IMR-90 (cell line): Measurements from ENCODE around the gene KLHDC7B. TPM values are rescaled to one million over a fixed set of nuclear protein-coding genes. Genes with fewer than 3 reads are reported as not detected.

Experiments used
- ATAC-seq: fragments of 200-7000 bp; cut with Tn5 transposase; 2 replicates; pipeline ENCODE4 v1.9.1; 2020; ENCODE audit warnings: low read depth, mild to moderate bottlenecking, moderate library complexity
- BruUV-seq: library from RNA; stranded (reverse); fragments of 400-500 nt; replicated peaks from 2 replicates; lab custom pipeline; 2021; lab: Mats Ljungman, UMichigan
- CTCF ChIA-PET: fragments of 300-600 bp; formaldehyde crosslinking; extraction: SDS; loops from one replicate; lab custom pipeline; 2021; ENCODE audit warnings: antibody characterized with exemption; lab: Yijun Ruan, JAX
- POLR2A ChIA-PET: fragments of 300-600 bp; sonication (Branson Sonifier 250); formaldehyde crosslinking; loops from one replicate; lab custom pipeline; 2022; ENCODE audit warnings: antibody characterized with exemption; ENCODE audit not compliant: unreplicated experiment; lab: Charles Lee
- DNase-seq: peaks from one replicate; pipeline ENCODE4 v3.0.0; 2013
- H2AFZ ChIP-seq: replicated peaks from 2 replicates; pipeline ENCODE3; 2013; ENCODE audit warnings: low read length, mild to moderate bottlenecking; ENCODE audit not compliant: poor library complexity
- H2AK5ac ChIP-seq: 2 replicates; pipeline ENCODE4 v1.6.1; 2013; ENCODE audit warnings: low read depth, low read length, inconsistent platforms
- H2AK9ac ChIP-seq: replicated peaks from 2 replicates; pipeline ENCODE3; 2013; ENCODE audit warnings: mild to moderate bottlenecking, low read depth, low read length, moderate library complexity; ENCODE audit not compliant: poor library complexity
- H2BK120ac ChIP-seq: 2 replicates; pipeline ENCODE4 v1.6.1; 2013; ENCODE audit warnings: low read depth, low read length, inconsistent platforms
- H2BK15ac ChIP-seq: 3 replicates; pipeline ENCODE4 v1.6.1; 2013; ENCODE audit warnings: low read depth, low read length, inconsistent platforms
- H2BK20ac ChIP-seq: 2 replicates; pipeline ENCODE4 v1.6.1; 2013; ENCODE audit warnings: low read depth, mild to moderate bottlenecking, inconsistent platforms, low read length, moderate library complexity
- H2BK5ac ChIP-seq: 2 replicates; pipeline ENCODE4 v1.6.1; 2013; ENCODE audit warnings: mild to moderate bottlenecking, low read depth, low read length, inconsistent platforms; ENCODE audit not compliant: poor library complexity, severe bottlenecking
- H3K14ac ChIP-seq: replicated peaks from 2 replicates; pipeline ENCODE4 v1.6.1; 2013; ENCODE audit warnings: low read depth, low read length, inconsistent platforms
- H3K18ac ChIP-seq: 2 replicates; pipeline ENCODE4 v1.6.1; 2013; ENCODE audit warnings: low read depth, low read length, control low read depth
- H3K23ac ChIP-seq: 2 replicates; pipeline ENCODE4 v1.6.1; 2013; ENCODE audit warnings: low read depth, low read length, inconsistent platforms
- H3K27ac ChIP-seq: 2 replicates; pipeline ENCODE4 v1.5.1; 2013; ENCODE audit warnings: mild to moderate bottlenecking, control low read depth, low read length; ENCODE audit not compliant: insufficient read depth
- H3K27me3 ChIP-seq: 2 replicates; pipeline ENCODE4 v1.6.1; 2013; ENCODE audit warnings: low read length; ENCODE audit not compliant: control insufficient read depth, insufficient read depth
- H3K36me3 ChIP-seq: 2 replicates; pipeline ENCODE4 v1.6.1; 2013; ENCODE audit warnings: low read length, mixed read lengths; ENCODE audit not compliant: control insufficient read depth, insufficient read depth
- H3K4ac ChIP-seq: 2 replicates; pipeline ENCODE4 v1.6.1; 2013; ENCODE audit warnings: low read depth, low read length, inconsistent platforms
- H3K4me1 ChIP-seq: 2 replicates; pipeline ENCODE4 v1.6.1; 2013; ENCODE audit warnings: low read length, mixed read lengths; ENCODE audit not compliant: control insufficient read depth, insufficient read depth
- H3K4me2 ChIP-seq: 2 replicates; pipeline ENCODE4 v1.6.1; 2013; ENCODE audit warnings: low read depth, mild to moderate bottlenecking, control low read depth, low read length, moderate library complexity
- H3K4me3 ChIP-seq: 2 replicates; pipeline ENCODE4 v1.5.1; 2013; ENCODE audit warnings: low read depth, mild to moderate bottlenecking, control low read depth, low read length, moderate library complexity; ENCODE audit not compliant: insufficient read depth
- H3K56ac ChIP-seq: 2 replicates; pipeline ENCODE4 v1.6.1; 2013; ENCODE audit warnings: low read length, inconsistent platforms; ENCODE audit not compliant: insufficient read depth; ENCODE audit errors: extremely low read depth
- H3K79me1 ChIP-seq, 2 experiments: 2 replicates each; pipeline ENCODE4 v1.6.1; 2013; ENCODE audit warnings: low read length in 2 of 2, inconsistent platforms in 1 of 2, low read depth in 1 of 2
- H3K9ac ChIP-seq: 2 replicates; pipeline ENCODE4 v1.6.1; 2013; ENCODE audit warnings: low read depth, low read length, control low read depth
- H3K9me1 ChIP-seq: 2 replicates; pipeline ENCODE4 v1.6.1; 2013; ENCODE audit warnings: low read length, inconsistent platforms; ENCODE audit not compliant: insufficient read depth
- H3K9me3 ChIP-seq: 2 replicates; pipeline ENCODE4 v1.6.1; 2013; ENCODE audit warnings: low read length; ENCODE audit not compliant: control insufficient read depth, insufficient read depth
- H4K20me1 ChIP-seq: 2 replicates; pipeline ENCODE4 v1.6.1; 2013; ENCODE audit warnings: low read length, inconsistent platforms; ENCODE audit not compliant: insufficient read depth
- H4K5ac ChIP-seq: 2 replicates; pipeline ENCODE4 v1.6.1; 2013; ENCODE audit warnings: mild to moderate bottlenecking, low read depth, low read length, control low read depth
- H4K8ac ChIP-seq, 2 experiments: 2 replicates each; pipeline ENCODE4 v1.6.1; 2013; ENCODE audit warnings: low read depth in 2 of 2, low read length in 2 of 2, control low read depth in 1 of 2, inconsistent platforms in 1 of 2
- H4K91ac ChIP-seq: 2 replicates; pipeline ENCODE4 v1.6.1; 2013; ENCODE audit warnings: low read depth, low read length, inconsistent platforms; ENCODE audit not compliant: insufficient read depth
- BHLHE40 ChIP-seq: fragments of 150-350 bp; IDR thresholded peaks from 2 replicates; pipeline ENCODE4 v1.6.1; 2016; ENCODE audit warnings: mild to moderate bottlenecking, low read depth, low read length
- CHD1 ChIP-seq: IDR thresholded peaks from 2 replicates; pipeline ENCODE4 v1.6.1; 2012; ENCODE audit warnings: low read depth, low read length, improper control_type of control experiment
- FOS ChIP-seq: fragments of 150-350 bp; IDR thresholded peaks from 2 replicates; pipeline ENCODE4 v1.6.1; 2016; ENCODE audit warnings: low read depth, low read length
- MAFK ChIP-seq: IDR thresholded peaks from 2 replicates; pipeline ENCODE4 v1.6.1; 2012; ENCODE audit warnings: low read depth, low read length, improper control_type of control experiment
- MAZ ChIP-seq: IDR thresholded peaks from 2 replicates; pipeline ENCODE4 v1.6.1; 2012; ENCODE audit warnings: low read depth, mild to moderate bottlenecking, low read length, improper control_type of control experiment, moderate library complexity, borderline replicate concordance
- MXI1 ChIP-seq: IDR thresholded peaks from 2 replicates; pipeline ENCODE4 v1.6.1; 2012; ENCODE audit warnings: low read depth, mild to moderate bottlenecking, low read length, moderate library complexity, borderline replicate concordance
- NFE2L2 ChIP-seq: fragments of 150-350 bp; IDR thresholded peaks from 2 replicates; pipeline ENCODE4 v1.6.1; 2016; ENCODE audit warnings: low read depth, mild to moderate bottlenecking, low read length
- RAD21 ChIP-seq: IDR thresholded peaks from 2 replicates; pipeline ENCODE4 v1.6.1; 2012; ENCODE audit warnings: low read length, improper control_type of control experiment
- RCOR1 ChIP-seq: IDR thresholded peaks from 2 replicates; pipeline ENCODE4 v1.6.1; 2012; ENCODE audit warnings: mild to moderate bottlenecking, low read length, improper control_type of control experiment; ENCODE audit not compliant: insufficient replicate concordance
- RFX5 ChIP-seq: IDR thresholded peaks from 2 replicates; pipeline ENCODE4 v1.8.0; 2012; ENCODE audit warnings: low read depth, mild to moderate bottlenecking, low read length, moderate library complexity
- SMC3 ChIP-seq: fragments of 150-350 bp; IDR thresholded peaks from 2 replicates; pipeline ENCODE4 v1.6.1; 2016; ENCODE audit warnings: low read depth, mild to moderate bottlenecking, antibody characterized with exemption, low read length, moderate library complexity
- WGBS, 2 experiments: methylation state at CpG; one replicate each; pipeline versions ENCODE4 v1.1.5 to v1.1.7; 2013; ENCODE audit warnings: missing lambda C conversion rate in 2 of 2; ENCODE audit not compliant: insufficient read length in 1 of 2; ENCODE audit errors: extremely low coverage in 2 of 2; 5-methylcytosine and 5-hydroxymethylcytosine counted together
- dilution Hi-C: fragments of 300-500 bp; cut with HindIII; formaldehyde crosslinking; loops from one replicate; pipeline ENCODE4 v1.14.3; 2018; ENCODE audit warnings: low sequenced_read_pairs; ENCODE audit not compliant: unreplicated experiment
- in situ Hi-C: fragments of 300-500 bp; cut with MboI; formaldehyde crosslinking; loops from 3 replicates; pipeline ENCODE4 v1.14.3; 2019; ENCODE audit warnings: low sequenced_read_pairs, inconsistent platforms, mixed read lengths
- intact Hi-C: fragments of 100-400 bp; cut with micrococcal nuclease; formaldehyde crosslinking; loops from 2 replicates; pipeline ENCODE4 v1.10.0; 2022
- polyA plus RNA-seq, 3 experiments: library from polyadenylated mRNA; depleted of rRNA; stranded (reverse); fragments of >200 nt; gene quantifications; 2 replicates each; pipeline ENCODE4 v1.2.3, GENCODE V29; 2012; ENCODE audit warnings: low replicate concordance in 1 of 3
- total RNA-seq: library from RNA; depleted of rRNA; stranded (reverse); fragments of >200 nt; gene quantifications from 2 replicates; pipeline ENCODE4 v1.2.3, GENCODE V29; 2012
- TF ChIP-seq, protein P1 (sequence below): fragments of 150-350 bp; IDR thresholded peaks from 2 replicates; pipeline ENCODE4 v1.6.1; 2017; ENCODE audit warnings: mild to moderate bottlenecking, antibody characterized with exemption, low read length, low read depth
- TF ChIP-seq, protein P2 (sequence below): conservative IDR thresholded peaks from 2 replicates; pipeline ENCODE4 v1.5.1; 2012; ENCODE audit warnings: mild to moderate bottlenecking, low read depth, low read length, improper control_type of control experiment
- TF ChIP-seq, protein P3 (sequence below): fragments of 150-350 bp; IDR thresholded peaks from 2 replicates; pipeline ENCODE4 v1.6.1; 2016; ENCODE audit warnings: low read depth, mild to moderate bottlenecking, low read length, moderate library complexity, borderline replicate concordance

Gene KLHDC7B
- total and polyA plus RNA-seq, 2 of the 4 experiments (the other 2 are of a cell fraction) = 0.05 TPM; not detected in 1

DNA sequence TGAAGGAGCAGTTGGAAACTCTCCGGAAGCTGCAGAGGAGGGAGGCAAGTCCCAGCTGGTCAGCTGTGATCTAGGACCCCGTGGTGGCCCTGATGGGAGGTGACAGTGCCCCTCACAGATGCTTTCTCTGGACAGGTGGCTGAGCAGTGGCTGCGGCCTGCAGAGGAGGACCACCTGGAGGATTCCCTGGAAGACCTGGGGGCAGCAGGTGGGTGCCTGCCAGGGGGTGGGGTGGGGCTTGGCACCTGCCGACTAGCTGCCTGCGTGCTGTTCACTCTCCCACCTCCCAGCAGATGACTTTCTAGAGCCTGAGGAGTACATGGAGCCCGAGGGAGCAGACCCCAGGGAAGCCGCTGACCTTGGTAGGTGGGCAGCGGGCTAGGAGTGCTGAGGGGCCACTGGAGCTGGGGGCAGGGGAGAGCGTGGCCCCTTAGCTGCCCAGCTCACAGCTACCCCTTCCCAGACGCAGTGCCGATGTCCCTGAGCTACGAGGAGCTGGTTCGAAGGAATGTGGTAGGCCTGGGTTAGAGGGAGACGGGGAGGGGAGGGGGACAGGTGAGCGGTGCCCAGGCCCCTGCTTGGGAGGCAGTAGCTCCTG lies 23.4 kb upstream of the KLHDC7B start:
- peaks cover 8 to 42% of the 10 kb centered on the region in 2 experiments for H3K79me1 ChIP-seq
- POLR2A ChIA-PET = interaction anchor here (1.0 kb wide), 1 partner anchor 8 kb away, joined by 3 read pairs; no protein-coding TSS in a partner anchor

More for the DNA sequence above, 23.4 kb upstream of the KLHDC7B start:
- no peak overlapping the region for H2BK5ac ChIP-seq
- no peaks in the 10 kb centered on the region for H3K27me3 ChIP-seq
- H3K27ac ChIP-seq = no peak overlapping the region
- H3K14ac ChIP-seq = no peak overlapping the region
- ATAC-seq (no peak), DNase-seq (no peak)
- H3K9me3 ChIP-seq = no peaks in the 10 kb centered on the region
- H2AFZ ChIP-seq = no peak overlapping the region
- H4K5ac ChIP-seq = no peak overlapping the region
- no peak for TF ChIP-seq SMC3
- TF ChIP-seq RAD21 = no peak
- no peak for TF ChIP-seq BHLHE40
- TF ChIP-seq, protein P1, sequence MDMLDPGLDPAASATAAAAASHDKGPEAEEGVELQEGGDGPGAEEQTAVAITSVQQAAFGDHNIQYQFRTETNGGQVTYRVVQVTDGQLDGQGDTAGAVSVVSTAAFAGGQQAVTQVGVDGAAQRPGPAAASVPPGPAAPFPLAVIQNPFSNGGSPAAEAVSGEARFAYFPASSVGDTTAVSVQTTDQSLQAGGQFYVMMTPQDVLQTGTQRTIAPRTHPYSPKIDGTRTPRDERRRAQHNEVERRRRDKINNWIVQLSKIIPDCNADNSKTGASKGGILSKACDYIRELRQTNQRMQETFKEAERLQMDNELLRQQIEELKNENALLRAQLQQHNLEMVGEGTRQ = no peak
- TF ChIP-seq NFE2L2 = no peak
- no peak for TF ChIP-seq RCOR1
- no peak for TF ChIP-seq FOS
- TF ChIP-seq CHD1 = no peak
- no peak for TF ChIP-seq MAFK
- TF ChIP-seq, protein P2, sequence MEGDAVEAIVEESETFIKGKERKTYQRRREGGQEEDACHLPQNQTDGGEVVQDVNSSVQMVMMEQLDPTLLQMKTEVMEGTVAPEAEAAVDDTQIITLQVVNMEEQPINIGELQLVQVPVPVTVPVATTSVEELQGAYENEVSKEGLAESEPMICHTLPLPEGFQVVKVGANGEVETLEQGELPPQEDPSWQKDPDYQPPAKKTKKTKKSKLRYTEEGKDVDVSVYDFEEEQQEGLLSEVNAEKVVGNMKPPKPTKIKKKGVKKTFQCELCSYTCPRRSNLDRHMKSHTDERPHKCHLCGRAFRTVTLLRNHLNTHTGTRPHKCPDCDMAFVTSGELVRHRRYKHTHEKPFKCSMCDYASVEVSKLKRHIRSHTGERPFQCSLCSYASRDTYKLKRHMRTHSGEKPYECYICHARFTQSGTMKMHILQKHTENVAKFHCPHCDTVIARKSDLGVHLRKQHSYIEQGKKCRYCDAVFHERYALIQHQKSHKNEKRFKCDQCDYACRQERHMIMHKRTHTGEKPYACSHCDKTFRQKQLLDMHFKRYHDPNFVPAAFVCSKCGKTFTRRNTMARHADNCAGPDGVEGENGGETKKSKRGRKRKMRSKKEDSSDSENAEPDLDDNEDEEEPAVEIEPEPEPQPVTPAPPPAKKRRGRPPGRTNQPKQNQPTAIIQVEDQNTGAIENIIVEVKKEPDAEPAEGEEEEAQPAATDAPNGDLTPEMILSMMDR = no peak
- TF ChIP-seq, protein P3, sequence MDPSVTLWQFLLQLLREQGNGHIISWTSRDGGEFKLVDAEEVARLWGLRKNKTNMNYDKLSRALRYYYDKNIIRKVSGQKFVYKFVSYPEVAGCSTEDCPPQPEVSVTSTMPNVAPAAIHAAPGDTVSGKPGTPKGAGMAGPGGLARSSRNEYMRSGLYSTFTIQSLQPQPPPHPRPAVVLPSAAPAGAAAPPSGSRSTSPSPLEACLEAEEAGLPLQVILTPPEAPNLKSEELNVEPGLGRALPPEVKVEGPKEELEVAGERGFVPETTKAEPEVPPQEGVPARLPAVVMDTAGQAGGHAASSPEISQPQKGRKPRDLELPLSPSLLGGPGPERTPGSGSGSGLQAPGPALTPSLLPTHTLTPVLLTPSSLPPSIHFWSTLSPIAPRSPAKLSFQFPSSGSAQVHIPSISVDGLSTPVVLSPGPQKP = no peak
- no peak for TF ChIP-seq RFX5
- no peak for TF ChIP-seq MXI1
- TF ChIP-seq MAZ = no peak
- H4K8ac ChIP-seq = no peak overlapping the region
- H3K4me2 ChIP-seq = no peak overlapping the region
- no peak overlapping the region for H3K4ac ChIP-seq
- no peak overlapping the region for H3K18ac ChIP-seq
- in situ Hi-C loops = no loop called here
- H2BK20ac ChIP-seq = no peak overlapping the region
- H3K9ac ChIP-seq = no peak overlapping the region
- no peak overlapping the region for H2AK5ac ChIP-seq
- dilution Hi-C loops = no loop called here
- H3K9me1 ChIP-seq = peaks cover 10% of the 10 kb centered on the region
- peak overlapping the region; percentile 55 for H2AK9ac ChIP-seq
- H4K91ac ChIP-seq = no peak overlapping the region
- peaks cover 12% of the 10 kb centered on the region for H3K4me1 ChIP-seq
- no TSS peak for BruUV-seq
- no peak overlapping the region for H3K4me3 ChIP-seq
- no peak overlapping the region for H2BK120ac ChIP-seq
- intact Hi-C loops = no loop called here
- H2BK15ac ChIP-seq = no peak overlapping the region
- no peak overlapping the region for H3K23ac ChIP-seq
- CTCF ChIA-PET = no interaction called here
- H3K56ac ChIP-seq = no peak overlapping the region
- peaks cover 19% of the 10 kb centered on the region for H4K20me1 ChIP-seq
- H3K36me3 ChIP-seq = peaks cover 43% of the 10 kb centered on the region
- WGBS, 2 experiments = 100% methylated on average over 1 of the region's 15 CpGs; no CpG with 5 or more reads in 1 of the 2 experiments
